Endometrial microvascular endothelial cells (primary cell): Measurements from ENCODE around the gene DCC. TPM values are rescaled to one million over a fixed set of nuclear protein-coding genes. Genes with fewer than 3 reads are reported as not detected.

Experiments
- in situ Hi-C: cut with HindIII; loops from 2 replicates; pipeline ENCODE4 v1.10.0; 2017; ENCODE audit warnings: low sequenced_read_pairs, low pct_unique_long_range_greater_than_20kb; ENCODE audit errors: inconsistent ontology term
- total RNA-seq: library from RNA; depleted of rRNA; stranded (reverse); fragments of >200 nt; gene quantifications from one replicate; pipeline ENCODE4 v1.2.3, GENCODE V29; 2015; ENCODE audit errors: inconsistent ontology term

DCC gene
- total RNA-seq, 1 donor from 2014 or later: not detected

DNA sequence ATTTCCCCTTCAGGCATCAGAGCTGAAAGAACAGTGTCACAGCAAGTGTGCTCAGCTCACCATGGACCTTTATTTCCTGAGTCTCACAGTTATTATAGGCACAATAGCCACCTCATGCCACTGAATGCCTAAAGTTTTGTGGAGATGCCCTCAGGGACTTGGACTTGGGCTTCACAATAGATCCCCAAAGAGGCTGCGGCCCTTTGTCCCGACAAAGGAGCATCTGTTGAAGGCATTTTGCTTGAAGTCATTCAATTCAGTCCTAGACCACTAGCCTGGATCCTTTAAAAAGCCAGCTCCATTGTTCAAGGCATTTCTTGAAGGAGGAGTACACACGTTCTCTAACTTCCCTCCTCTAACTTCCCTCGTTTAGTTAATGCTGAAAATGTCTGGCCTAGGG lies 125.4 kb downstream of the DCC start:
- in situ Hi-C loops: no loop called here

DNA sequence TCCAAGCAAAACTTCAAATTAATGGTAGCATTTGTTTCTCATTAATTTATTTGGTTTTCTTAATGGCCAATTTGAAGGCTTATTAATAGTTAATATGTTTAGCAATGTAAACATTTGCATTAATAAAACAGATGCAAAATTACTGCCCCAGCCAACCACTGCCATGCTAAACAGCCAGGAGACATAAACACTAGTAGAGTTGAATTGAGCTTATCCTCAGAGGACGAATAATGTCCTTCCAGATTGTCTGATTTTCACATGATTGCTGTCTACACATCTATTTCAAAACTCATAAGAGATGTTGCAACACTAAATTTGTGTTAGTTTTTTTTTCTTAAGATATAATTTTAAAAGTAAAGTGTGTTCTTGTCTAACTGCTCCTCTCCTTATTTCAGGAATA lies 128.5 kb downstream of the DCC start:
- in situ Hi-C loops: no loop called here

DNA sequence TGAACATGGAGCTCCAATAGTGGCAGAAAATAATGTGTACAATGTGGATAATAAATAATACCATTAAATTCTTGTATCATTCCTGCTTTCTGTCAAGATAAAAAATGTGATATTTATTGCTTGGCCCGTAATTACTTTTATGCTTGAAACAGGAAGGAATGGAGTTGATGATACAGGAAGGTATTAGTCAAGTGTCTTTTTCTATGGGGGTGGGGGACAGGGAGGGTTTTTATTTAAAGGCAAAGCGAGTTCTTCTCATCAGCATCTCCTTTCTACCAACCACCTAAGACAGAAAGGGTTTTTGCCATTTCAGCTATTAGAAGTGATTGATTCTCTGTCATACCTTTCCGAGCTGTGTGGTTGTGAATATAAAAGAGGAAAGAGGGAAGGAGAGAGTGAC lies 135.3 kb downstream of the DCC start:
- in situ Hi-C loops: no loop called here

DNA sequence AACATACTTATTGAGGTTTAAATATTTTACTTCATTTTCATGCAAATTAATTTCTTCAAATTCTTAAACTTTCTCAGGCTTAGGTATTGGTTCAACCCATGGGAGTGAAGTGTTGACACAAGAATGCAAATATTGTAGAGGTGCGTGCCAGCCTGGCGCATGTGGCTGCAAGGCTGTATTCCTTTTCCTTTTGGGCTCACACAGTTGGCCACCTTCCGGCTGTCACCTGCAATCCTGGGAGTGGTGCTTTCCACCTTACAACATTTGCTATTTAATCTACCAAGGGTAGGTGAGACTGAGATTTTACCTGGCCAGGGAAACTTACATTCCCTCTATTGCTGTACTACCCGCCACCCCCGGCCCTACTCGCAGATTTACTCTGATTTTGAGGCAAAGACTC lies 141.1 kb downstream of the DCC start:
- in situ Hi-C loops: no loop called here

DNA sequence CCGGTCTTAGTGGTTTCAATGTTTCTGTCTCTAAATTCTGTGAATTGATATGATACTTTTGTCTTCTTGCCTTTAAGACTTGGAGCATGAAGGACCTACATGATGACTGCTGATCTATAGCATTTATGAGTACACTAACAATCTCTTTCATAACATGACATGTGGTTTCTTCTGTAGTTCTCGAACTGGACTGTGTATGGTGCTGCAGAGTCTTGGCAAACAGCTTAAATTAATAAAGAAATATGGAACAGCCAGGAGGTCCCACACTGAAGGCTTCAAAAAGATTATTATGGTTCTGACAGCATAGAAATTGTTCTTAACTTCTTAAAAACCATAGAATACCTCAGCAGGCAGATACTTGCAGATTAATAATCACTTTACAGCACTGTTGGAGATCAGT lies 145.0 kb downstream of the DCC start:
- in situ Hi-C loops: no loop called here

DNA sequence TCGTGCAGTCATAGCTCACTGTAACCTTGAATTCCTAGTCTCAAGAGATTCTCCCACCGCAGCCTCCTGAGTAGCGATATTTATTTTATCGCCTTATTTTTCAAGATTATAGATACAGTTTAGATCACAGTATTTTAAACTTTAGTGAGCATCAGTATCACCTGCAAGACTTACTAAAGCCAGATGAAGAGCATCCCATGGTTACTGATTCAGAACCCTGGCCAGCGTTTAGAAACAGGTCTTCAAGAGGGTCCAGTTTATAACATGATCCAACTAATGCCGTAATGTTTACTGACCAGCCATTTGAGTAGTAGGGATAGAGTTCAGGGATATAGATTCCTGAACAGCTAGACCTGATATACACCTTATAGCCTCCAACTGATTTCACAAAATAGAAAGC lies 146.1 kb downstream of the DCC start:
- in situ Hi-C loops: no loop called here

DNA sequence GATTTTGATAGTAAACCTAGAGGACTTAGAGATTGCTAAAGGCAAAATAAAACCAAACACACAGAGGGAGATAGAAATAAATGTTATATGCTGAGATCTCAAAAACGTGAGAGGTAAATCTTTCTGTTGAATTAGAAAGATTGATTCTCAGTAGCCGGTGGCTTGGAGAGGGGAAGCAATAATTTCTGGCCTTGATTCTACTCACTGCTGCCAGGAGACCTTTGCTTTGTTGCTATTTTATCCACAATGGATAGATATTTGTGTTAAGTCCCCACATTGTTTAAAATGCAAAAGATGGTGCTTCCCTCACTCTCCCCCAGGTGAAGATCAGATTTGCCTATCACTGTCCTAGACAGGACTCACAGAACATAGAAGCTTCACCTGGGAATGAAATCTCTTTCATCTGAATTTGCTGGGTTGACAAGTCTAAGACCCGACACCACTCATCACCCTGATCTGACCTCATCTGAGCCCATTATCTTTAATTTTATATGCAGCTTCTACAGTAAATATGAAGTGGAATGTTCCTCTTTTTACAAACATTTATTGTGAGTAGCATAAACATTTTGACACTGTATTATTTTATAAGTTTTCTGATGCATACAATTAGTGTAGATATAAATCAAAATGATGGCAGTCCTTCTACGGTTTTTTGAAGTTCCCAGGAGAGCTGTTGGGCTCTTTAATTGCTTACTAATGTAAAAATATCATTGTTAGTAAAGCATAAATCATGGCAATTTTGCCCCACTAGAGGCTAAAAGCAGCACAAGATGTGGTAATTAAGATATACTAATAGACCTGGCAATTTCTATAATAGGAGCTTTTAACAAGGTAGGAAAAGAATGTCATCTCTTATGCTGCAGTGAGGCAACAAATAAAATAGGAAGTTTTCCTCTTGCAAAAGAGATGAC lies 149.7 kb downstream of the DCC start:
- in situ Hi-C loops: no loop called here

DNA sequence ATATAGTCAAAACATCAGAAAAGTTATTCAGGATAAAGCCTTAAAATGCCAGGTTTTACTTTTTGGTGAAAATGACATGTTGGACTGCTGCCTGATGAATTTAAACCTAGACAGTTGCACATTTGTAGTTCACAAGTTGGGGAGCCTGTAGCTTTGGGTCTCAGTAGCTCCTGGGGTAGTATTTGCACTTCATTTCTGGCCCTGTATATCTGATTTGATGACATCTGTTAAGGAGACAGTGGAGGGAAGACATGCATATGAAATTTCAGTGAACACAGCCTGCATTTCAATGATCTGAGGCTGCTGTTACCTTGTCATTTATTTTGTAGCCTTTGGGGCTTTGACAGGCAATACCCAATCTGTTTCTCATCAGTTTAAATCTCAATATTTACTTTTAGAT lies 156.4 kb downstream of the DCC start:
- in situ Hi-C loops: no loop called here

DNA sequence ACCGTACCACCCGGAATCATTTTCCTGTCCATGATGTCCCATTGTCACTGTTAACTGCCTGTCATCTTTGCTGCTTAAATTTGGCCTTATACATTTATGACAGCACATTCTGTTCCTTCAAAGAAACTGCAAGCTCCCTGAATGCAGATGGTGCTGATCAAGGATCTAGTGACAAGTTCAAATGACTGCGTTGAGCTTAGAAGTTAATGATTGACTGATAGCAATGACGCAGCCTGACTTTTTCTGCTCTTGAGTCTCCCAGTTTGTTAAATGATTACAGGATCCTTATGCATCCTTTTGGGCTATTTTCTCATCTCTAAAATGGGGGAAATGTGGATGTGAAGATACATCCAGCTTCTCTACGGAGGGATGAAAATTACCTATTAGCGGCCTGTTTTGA lies 159.0 kb downstream of the DCC start:
- in situ Hi-C loops: no loop called here

DNA sequence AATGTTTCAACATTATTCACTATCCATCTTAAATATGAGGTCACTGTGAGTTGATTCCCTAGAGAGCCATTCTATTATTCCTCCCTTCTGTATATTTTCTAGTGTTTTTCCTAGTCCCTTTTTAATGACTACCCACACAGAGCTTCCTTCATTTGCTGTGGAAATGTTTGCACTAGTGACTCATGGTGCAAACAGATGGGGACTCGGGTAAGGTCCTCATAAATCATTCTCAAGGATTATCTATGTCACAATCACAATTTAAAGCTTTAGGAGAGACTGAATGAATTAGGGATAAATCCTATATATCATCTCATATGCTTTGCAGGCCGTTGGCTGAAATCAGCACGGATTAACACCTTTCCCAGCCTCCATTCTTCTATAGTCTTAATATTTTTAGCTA lies 159.6 kb downstream of the DCC start:
- in situ Hi-C loops: no loop called here

DNA sequence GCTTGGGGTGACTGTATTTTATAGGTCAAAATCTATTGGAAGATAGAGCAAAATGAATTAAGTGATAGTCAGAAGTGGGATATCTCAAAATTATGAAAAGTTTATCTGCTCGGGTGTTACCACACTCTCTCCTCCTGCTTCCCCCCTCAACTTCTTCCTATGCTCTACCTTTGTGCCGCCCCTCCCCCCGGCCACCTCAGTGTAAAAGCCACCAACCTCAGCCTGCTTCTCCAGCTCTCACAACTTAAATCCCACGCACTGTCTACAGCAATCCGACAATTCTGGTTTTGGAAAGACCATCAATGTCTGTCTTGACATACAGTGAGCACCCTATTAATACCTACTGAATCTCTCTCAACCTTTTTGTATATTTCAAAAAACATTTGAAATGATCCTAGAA lies 164.6 kb downstream of the DCC start:
- in situ Hi-C loops: no loop called here

DNA sequence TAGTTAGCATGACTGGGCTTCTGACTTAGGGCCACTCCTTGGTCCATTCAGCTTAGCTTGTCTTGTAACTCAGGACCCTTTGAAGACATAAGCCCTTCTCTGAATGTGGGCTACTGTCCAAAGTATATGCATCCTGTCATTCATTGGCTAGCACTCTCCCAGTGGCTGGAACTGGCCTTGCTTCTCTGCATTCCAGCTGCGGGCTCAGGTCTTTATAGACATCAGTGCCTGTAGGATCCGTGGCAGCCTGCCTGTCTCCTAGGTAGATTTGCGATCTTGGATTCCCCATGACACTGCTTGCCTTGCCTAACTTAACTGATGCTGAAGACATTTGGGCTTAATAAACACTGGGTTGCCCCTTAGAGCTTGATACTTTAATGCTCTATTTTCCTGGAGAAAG lies 170.1 kb downstream of the DCC start:
- in situ Hi-C loops: no loop called here

DNA sequence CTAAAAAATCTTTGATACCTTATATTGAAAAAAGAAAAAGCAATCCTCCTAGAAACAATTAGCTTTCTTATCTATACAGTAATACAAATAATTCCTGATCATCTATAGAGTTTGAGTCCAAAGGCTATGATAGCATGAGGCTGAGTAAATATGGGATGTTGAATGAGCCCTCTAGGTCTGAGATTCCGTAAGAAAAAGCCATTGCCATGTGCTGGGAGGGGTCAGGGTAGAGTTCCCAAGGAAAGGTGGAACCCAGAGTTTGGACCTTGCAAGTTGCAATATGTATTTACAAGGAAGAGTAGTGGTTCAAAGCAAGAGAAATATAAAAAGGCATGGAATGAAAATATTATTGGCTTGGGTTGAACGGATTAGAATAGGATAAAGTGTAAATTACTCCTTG lies 178.1 kb downstream of the DCC start:
- in situ Hi-C loops: no loop called here

DNA sequence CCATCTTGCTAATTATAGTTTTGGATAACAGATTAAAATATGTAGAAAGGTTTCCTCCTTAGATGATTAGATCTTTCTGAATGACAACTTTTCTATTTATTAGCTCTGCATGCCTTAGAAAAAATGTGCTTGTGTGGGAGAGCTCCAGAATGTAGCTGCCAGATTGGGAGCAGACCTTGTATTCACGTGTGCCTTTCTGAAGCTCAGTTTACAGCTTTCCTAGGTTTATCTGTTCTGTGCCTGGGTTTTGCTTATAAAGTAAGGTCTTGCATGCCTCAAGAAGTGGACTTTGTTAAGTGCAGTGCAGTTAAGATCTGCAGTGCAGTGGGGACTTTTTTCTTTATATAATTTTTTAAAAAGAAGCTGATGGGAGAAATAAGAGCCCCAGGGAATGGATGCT lies 179.0 kb downstream of the DCC start:
- in situ Hi-C loops: no loop called here

DNA sequence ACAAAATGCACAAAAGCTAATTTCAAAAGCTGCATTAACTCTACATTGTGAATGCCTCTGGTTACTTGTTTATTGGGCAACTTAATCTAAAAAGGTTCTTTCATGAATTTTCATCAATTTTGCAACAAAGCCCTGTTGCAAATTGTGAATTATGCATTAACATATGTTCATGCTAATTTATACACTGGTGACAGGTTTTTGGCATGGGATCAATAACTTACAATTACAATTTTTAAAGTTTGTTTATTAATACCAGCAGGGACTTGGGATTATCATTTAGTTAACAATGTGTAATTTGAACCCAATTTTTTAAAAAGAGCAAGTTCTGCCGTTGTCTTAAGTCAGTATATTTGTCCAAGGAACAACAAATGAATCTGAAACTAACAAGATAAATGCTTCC lies 183.6 kb downstream of the DCC start:
- in situ Hi-C loops: no loop called here

DNA sequence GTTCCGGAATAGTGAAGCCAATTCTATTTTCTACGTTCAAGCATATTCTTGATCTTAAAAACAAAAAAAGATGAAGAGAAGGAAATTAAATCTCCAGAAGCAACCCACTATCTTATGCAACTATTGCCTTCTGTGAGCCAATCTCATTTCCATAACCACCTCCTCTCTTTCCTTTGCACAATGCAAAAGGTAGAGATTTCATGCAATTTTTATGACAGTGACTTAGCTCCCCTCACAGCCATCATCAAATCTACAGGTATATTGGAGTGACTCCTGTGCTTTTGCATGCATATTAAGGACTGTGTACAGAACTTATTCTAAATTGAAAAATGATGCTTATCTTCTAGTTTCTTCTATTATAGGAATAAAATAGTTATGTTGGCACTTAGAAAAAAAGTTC lies 191.8 kb downstream of the DCC start:
- in situ Hi-C loops: no loop called here

DNA sequence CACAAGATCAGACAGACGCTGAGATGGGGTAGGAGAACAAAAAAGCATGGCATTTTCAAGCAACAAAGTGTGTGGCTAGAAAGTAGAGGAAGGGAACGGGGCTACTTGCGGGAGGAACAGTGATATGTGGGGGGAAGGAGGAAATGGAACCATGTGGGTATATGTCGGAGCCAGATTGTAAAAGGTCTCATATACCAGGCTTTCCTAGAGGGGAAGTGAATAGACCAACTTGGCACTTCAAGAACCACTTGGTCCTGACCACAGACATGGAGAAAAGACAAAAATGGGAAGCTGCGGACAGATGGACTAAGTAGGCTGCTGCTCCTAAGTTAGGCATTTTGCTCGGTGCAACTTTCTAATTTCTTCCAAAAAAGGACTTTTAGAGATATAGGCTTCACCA lies 196.0 kb downstream of the DCC start:
- in situ Hi-C loops: no loop called here

DNA sequence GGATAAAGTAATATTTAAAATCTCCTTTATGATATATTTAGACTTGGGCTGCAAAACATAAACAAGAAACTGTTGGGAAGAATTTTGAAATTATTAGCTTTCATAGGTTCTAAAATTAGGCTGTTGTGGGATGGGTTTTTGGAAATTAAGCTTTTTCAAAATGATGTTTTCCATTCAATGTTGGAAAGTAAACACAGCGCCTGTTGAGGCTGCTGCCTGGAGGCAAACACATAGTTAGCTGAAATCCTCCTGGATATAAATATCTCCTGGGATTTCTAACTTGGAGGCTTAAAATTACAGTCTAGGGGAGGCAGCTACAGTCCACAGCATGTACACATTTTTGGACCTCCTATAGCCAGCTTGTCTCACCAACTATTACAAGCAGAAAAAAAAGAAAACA lies 197.3 kb downstream of the DCC start:
- in situ Hi-C loops: no loop called here

DNA sequence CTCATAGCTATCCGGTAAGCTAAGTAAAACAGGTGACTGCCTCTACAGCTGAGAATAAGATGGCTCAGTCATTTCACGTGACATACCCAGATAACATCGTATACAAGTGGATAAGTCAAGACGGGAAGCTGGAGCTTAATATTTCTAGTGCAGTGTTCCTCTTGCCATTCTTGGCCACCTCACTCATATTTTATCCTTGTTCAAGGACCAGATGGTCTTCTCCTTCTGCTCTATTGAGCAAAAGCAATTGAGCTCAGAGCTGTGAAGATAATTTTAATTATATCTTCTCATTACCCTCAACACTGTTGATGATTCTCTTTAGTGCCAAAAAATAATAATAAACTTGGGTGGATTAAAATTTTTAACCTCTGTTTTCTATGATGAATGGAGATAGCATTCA lies 201.1 kb downstream of the DCC start:
- in situ Hi-C loops: no loop called here

DNA sequence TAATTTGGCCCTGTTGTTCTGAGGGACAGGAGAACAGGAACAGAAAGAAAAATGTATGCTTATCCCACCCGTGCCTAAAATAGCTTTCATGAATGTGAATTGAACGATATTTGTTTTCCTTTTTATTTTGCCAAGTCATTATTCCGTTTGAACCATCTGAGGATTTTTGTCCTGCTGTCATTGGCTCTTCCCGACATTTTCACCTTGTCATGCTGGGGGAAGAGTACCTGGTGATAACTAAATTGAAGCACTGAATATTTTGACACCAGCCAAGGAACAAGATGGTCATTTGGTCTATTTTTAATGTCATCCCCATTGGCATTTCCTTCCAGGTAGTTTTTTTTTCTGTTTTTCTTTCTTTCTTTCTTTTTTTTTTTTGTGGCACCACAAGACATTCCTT lies 204.1 kb downstream of the DCC start:
- in situ Hi-C loops: no loop called here
